HS-5 (cell line): Measurements from ENCODE around the gene TPCN2.
A peak's percentile ranks its signal among the peaks of the same experiment; 100 is the strongest.

Source experiments
- DNase-seq: peaks from one replicate; pipeline ENCODE4 v3.0.0-alpha.2; 2012; ENCODE audit warnings: low read depth

Gene TPCN2

GRCh38 chr11:69010964-69011623 lies 37.6 kb upstream of the TPCN2 start:
- no peak for DNase-seq

- DNase-seq = no peak
These were observed 37.1 kb upstream of the TPCN2 start for GRCh38 chr11:69011624-69012091.

- no peak for DNase-seq
These were observed 36.4 kb upstream of the TPCN2 start for GRCh38 chr11:69012092-69013008.

GRCh38 chr11:69013009-69013951 lies 35.5 kb upstream of the TPCN2 start, which contains the start of gene MRGPRF:
TSS of gene MRGPRF (minus strand) at chr11:69013246. CDS start at chr11:69009901, 3,345 bp downstream.
- DNase-seq = peak; percentile 49

- no peak for DNase-seq
These were observed 34.5 kb upstream of the TPCN2 start for GRCh38 chr11:69014084-69014851.

- DNase-seq = no peak
These were observed 33.7 kb upstream of the TPCN2 start for GRCh38 chr11:69014898-69015549.

- DNase-seq = no peak
These were observed 30.8 kb upstream of the TPCN2 start for GRCh38 chr11:69017951-69018350.

GRCh38 chr11:69018924-69019323 lies 29.8 kb upstream of the TPCN2 start:
- no peak for DNase-seq

GRCh38 chr11:69022260-69022659 lies 26.5 kb upstream of the TPCN2 start:
- DNase-seq = no peak

- no peak for DNase-seq
These were observed 24.2 kb upstream of the TPCN2 start for GRCh38 chr11:69024509-69024908.

- DNase-seq = no peak
These were observed 20.9 kb upstream of the TPCN2 start for GRCh38 chr11:69027704-69028372.

GRCh38 chr11:69030301-69030700 lies 18.4 kb upstream of the TPCN2 start:
- no peak for DNase-seq

- no peak for DNase-seq
These were observed 15.9 kb upstream of the TPCN2 start for GRCh38 chr11:69032833-69033232.

- no peak for DNase-seq
These were observed 15.3 kb upstream of the TPCN2 start for GRCh38 chr11:69033431-69033830.

GRCh38 chr11:69034123-69034867 lies 14.4 kb upstream of the TPCN2 start:
- DNase-seq = no peak

- no peak for DNase-seq
These were observed 13.4 kb upstream of the TPCN2 start for GRCh38 chr11:69035150-69035945.

GRCh38 chr11:69035946-69036340 lies 12.8 kb upstream of the TPCN2 start:
- DNase-seq = no peak

GRCh38 chr11:69037074-69037473 lies 11.7 kb upstream of the TPCN2 start:
- no peak for DNase-seq

- DNase-seq = no peak
These were observed 11.2 kb upstream of the TPCN2 start for GRCh38 chr11:69037544-69037943.
